ENCODE data around the gene NCF2.

- TF ChIP-seq, protein P1, sequence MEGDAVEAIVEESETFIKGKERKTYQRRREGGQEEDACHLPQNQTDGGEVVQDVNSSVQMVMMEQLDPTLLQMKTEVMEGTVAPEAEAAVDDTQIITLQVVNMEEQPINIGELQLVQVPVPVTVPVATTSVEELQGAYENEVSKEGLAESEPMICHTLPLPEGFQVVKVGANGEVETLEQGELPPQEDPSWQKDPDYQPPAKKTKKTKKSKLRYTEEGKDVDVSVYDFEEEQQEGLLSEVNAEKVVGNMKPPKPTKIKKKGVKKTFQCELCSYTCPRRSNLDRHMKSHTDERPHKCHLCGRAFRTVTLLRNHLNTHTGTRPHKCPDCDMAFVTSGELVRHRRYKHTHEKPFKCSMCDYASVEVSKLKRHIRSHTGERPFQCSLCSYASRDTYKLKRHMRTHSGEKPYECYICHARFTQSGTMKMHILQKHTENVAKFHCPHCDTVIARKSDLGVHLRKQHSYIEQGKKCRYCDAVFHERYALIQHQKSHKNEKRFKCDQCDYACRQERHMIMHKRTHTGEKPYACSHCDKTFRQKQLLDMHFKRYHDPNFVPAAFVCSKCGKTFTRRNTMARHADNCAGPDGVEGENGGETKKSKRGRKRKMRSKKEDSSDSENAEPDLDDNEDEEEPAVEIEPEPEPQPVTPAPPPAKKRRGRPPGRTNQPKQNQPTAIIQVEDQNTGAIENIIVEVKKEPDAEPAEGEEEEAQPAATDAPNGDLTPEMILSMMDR (IDR thresholded peaks at IDR 0.05; ENCODE audit: insufficient read depth, low read length), result no peak
- TF ChIP-seq POLR2AphosphoS5 (IDR thresholded peaks at IDR 0.05; ENCODE audit: low read depth) (no peak), GABPA (IDR thresholded peaks at IDR 0.05; ENCODE audit: low read depth) (no peak)
These were observed 61.7 kb downstream of the NCF2 start for GRCh38 chr1:183528577-183528976.
